Measurements from ENCODE around the gene SRP19.
"Not testable (repeated sequence)": the region's sequence is repeated elsewhere in the genome, so short reads cannot be mapped to it uniquely, and the experiment has no call there.

SRP19 gene

DNA sequence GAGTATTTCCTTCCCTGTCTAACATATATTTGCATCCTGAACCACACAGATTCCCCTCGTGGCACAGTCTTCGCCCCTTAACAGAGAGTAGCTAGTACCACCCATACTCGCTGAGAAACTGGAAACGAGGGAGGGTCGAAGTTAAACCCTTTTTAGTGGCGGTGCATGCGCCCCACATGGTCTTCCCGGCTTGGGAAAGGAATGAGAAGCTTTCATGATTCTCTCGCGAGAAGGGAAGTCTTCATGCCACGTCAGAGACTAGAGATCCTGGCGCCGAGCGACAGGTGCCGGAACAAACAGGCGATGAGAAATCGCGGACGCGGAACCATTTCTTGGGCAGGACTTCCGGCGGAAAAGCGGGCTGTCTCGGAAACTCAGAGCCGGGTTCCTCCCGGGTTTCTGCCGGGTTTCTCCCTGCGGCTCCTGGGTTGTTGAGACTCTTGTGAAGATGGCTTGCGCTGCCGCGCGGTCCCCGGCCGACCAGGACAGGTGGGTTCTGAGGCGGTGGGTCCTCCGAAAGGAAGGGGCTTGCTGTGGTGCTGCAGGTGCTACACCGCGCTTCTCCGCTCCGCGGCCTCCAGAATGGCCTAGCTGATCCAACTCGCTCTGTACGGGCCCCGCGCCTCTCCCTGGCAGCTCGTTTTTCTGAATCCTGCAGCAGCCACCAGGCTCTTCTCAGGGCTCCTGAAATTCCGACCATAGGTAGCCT is at the start of gene SRP19:
Gene SRP19, plus strand, starts transcription at position 359 of the 709 bp plus-strand sequence. Its CDS starts 90 bp downstream, at position 449.
- peak; percentile 97 for DNase-seq

DNA sequence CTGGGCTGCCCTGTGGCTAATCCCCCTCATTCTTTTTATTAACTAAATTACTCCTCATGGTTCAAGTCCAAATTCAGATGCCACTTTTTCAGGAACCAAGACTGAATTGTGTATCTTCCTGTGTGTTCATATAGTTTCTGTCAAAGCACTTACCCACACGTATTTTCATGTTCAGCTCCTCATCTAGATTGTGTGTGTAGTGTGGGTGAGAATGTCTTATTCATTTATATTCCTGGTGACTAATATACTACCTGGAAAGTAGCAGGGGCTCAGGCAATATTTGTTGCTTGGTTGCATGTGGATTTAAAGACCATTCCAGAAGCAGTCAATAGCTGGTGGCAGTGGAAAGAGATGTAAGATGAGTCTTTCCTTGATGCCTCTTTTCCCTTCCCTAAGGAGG is 48.5 kb upstream of the SRP19 start:
- no peak for DNase-seq

- DNase-seq = no peak
Measured at GRCh38 chr5:112820246-112820645, 40.8 kb upstream of the SRP19 start.

GRCh38 chr5:112822456-112822855 is 38.6 kb upstream of the SRP19 start:
- DNase-seq = no peak

GRCh38 chr5:112823181-112823580 is 37.9 kb upstream of the SRP19 start:
- no peak for DNase-seq

DNA sequence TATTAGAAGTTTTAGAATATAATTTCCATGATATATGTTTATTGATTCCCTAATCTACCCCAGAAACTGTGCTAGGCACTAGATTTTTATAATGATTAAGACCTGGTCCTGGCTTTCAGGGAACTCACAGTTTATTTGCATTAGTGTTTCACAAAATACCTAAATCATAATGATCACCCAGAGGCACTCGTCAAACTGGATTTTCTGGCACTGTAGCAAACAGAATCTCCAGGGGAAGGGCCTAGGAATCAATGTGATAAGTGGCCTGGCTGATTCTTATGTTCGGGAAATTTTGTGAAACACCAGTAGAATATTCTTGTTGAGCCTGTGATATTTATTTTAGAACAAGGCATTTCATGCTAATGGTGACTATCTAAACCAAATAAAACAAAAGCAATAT is 37.4 kb upstream of the SRP19 start:
- DNase-seq = no peak

GRCh38 chr5:112824197-112824596 is 36.9 kb upstream of the SRP19 start:
- no peak for DNase-seq

DNA sequence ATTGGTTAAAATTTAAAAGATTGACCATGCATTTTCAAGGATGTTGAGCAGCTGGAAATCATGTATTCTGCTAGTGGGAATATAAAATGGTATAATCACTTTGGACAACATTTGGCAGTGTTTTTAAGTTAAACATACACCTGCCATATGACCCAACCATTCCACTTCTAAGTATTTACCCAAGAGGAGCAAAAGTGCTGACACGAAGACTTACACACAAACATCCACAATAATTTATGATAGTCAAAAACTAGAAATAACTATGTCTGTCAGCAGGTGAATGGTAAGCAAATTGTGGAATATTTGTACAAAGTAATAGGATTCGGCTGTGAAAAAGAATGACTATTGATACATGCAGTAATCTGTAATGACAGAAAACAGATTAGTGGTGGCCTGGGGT is 30.7 kb upstream of the SRP19 start:
- no peak for DNase-seq

GRCh38 chr5:112833971-112834370 is 27.1 kb upstream of the SRP19 start:
- DNase-seq = no peak

DNA sequence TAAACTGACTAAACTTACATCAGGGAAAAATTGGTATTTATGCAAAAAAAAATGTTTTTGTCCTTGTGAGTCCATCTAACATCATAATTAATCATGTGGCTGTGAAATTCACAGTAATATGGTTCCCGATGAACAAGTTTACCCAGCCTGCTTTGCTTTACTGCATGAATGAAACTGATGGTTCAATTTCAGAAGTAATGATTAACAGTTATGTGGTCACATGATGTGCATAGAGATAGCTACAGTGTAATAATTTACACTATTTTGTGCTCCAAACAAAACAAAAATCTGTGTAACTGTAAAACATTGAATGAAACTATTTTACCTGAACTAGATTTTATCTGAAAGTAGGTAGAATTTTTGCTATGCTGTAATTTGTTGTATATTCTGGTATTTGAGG is 16.6 kb upstream of the SRP19 start:
- no peak for DNase-seq

- no peak for DNase-seq
Measured at GRCh38 chr5:112846556-112846955, 14.5 kb upstream of the SRP19 start.

GRCh38 chr5:112847306-112847705 is 13.8 kb upstream of the SRP19 start:
- no peak for DNase-seq

- peak; percentile 68 for DNase-seq
Measured at GRCh38 chr5:112848116-112848811, 12.8 kb upstream of the SRP19 start.

DNA sequence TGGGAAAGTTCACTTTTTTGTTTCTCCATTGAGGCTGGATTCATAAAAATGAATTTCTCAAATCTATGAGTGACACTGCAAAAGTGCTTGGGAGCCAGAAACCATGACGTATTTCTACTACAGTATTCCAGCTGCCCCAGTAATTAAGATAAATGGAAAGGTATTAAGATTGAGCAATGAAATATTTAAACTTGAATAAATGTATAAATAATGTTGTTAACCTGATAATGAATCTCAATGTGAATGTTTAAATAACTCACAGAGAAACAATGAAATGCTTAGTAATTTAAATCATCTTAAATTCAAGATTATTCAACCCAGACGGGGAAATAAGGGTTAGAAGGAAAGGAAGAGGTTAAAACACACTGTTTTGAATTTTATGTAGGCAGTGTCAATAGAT is 11.2 kb upstream of the SRP19 start:
- no peak for DNase-seq

DNA sequence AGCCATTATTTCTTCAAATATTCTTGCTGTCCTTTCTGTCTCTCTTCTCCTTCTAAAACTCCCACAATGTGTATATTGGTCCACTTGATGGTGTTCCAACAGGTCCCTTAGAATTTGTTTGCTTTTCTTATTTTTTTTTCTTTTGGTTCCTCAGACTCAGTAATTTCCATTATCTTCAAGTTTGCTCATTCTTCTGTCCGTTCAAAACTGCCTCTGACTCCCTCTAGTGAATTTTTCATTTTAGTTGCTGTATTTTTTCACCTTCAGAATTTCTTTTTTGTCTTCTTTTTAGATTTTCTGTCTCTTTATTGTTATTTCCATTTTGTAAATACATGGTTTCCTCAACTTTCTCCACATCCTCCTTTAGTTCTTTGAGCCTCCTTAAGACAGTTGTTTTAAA is 6.4 kb upstream of the SRP19 start:
- no peak for DNase-seq

DNA sequence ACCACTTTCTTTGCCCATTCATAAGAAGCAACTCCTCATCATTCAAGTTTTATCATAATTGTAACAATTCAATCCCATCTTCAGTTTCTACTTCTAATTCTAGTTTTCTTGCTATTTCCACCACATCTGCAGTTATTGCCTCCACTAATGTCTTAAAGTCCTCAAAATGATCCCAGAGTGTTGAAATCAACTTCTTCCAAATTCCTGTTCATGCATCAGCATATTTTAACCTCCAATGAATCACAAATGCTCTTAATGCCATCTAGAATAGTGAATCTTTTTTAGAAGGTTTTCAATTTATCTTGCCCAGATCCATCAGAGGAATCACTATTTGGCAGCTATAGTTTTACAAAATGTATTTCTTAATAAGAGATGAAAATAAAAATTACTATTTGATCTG is 3.2 kb upstream of the SRP19 start:
- no peak for DNase-seq

DNA sequence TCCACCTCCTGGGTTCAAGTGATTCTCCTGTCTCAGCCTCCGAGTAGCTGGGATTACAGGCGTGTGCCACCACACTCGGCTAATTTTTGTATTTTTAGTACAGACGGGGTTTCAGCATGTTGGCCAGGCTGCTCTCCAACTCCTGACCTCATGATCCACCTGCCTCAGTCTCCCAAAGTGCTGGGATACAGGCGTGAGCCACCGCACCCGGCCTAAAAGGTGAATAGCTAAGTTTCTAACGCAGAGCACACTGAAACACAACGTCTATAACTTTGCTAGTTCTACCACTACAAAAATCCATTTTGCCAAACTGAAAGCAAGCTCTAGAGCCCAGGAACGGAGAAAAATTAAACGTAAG is 537 bp upstream of the SRP19 start:
- not testable (repeated sequence) for DNase-seq

GRCh38 chr5:112861638-112861985 is 525 bp downstream of the SRP19 start:
- DNase-seq = no peak

GRCh38 chr5:112862085-112862484 is 998 bp downstream of the SRP19 start:
- DNase-seq = no peak

- no peak for DNase-seq
Measured at GRCh38 chr5:112863549-112863948, 2.5 kb downstream of the SRP19 start.

DNA sequence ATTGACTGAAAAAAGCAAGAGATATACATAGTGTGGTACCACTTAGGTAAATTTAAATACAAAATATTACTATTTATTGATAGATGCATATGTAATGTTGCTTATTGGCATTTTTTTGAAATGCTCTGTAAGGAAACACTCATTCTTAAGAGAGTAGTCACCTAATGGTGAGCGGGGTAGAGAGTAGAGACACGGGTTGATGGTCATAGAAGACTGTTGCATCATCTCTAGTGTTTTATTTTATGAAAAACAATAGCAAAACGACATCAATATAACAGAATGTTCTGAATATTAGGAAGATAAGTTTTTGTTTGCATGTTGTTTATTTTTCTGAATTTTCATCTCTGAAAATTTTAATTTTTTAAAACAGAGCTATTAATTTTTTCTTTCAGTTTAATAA is 4.0 kb downstream of the SRP19 start:
- DNase-seq = no peak

DNA sequence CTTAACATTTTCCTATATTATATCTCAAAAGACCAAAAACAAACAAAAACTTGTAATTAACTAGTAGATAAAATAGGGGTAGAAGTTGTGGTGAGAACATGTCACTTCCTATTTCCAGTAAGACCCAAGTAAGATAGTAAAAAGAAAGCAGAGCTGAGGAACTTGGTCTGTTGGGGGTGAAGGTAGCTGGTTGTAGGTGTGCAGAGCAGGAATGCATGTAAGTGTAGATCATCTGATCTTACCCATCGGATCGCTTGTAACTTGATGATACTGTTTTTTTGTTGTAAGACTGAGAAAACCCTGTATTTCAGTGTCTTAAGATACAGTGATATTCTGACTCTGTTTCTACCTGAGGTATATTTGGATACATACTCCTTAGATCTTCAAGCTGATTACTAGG is 5.7 kb downstream of the SRP19 start:
- no peak for DNase-seq

GRCh38 chr5:112867411-112867810 is 6.3 kb downstream of the SRP19 start:
- DNase-seq = no peak

- DNase-seq = no peak
Measured at GRCh38 chr5:112869948-112870347, 8.9 kb downstream of the SRP19 start.

GRCh38 chr5:112870966-112871365 is 9.9 kb downstream of the SRP19 start:
- DNase-seq = no peak
